ENCODE data around the gene ARL8A. TPM values are rescaled to one million over a fixed set of nuclear protein-coding genes. Genes with fewer than 3 reads are reported as not detected.
"Not testable (repeated sequence)": the region's sequence is repeated elsewhere in the genome, so short reads cannot be mapped to it uniquely, and the experiment has no call there.

The ARL8A gene
- polyA plus RNA-seq, 1 donor: 38.9 TPM

DNA sequence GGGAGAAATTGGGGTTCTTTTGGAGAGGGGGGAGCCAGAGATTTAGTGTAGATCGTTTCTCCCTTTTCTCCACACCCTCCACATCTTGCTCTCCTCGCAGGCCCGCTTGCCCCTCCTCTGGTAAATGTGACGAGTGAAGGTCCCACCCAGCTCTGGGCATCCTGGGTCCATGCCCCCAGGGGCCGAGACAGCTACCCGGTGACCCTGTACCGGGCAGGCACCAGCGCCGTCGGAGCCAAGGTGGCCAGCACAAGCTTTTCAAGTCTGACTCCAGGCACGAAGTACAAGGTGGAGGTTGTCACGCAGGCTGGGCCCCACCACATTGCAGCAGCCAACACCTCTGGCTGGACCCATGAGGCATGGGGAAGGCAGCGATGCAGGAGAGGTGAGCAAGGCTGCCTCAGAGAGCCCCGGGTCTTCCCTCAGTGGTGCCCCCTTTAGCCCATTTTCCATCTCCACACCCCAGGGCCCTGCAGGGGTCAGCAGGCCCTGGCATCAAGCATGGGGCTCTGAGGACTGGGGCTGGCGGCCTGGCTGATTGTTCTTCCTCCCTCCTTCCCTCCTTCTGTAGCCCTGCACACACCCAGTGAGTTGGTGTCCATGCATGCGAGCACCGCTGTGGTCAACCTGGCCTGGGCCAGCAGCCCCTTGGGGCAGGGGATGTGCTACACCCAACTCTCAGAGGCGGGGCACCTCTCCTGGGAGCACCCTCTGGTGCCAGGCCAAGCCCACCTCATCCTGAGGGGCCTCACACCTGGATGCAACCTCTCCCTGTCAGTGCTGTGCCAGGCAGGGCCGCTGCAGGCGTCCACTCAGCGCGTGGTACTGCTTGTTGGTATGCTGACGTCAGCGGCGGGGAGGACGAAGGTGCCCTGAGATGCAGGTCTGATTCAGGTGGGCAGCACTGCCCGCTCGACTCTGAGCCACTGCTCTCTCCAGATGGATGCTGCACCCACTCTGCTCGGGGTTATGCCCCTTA lies 32.7 kb upstream of the ARL8A start:
- DNase-seq: no peak

DNA sequence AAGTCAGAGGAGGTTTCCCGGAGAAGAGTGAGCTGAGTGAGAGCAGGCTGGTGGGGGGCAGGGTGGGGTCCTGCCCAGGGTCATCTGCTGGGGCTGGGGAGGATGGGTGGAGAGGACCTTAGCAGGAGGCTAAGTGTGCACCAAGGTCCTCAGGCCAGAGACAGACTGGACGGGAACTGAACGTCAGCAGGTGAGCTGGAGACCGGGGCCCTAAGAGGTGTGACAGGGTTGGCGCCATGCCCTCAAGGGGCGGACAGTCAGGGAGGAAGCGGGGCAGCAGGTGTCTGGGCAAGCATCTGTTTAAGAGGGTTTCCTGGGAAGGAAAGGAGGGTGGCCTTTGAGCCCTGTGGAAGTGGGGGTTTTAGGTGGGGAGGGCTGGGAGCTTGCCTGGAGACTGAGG lies 29.5 kb upstream of the ARL8A start:
- no peak for DNase-seq

DNA sequence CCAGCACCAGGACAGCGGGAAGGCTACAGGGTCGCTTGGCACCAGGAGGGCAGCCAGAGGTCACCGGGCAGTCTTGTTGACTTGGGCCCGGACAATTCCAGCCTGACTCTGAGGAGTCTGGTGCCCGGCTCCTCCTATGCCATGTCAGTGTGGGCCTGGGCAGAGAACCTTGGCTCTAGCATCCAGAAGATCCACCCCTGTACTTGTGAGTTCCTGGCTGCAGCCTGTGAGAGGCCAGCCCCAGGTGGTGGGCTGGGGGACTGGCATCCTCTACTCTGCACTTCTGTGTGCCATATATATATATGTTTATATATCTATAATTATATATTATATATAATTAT lies 27.4 kb upstream of the ARL8A start:
- DNase-seq: no peak

DNA sequence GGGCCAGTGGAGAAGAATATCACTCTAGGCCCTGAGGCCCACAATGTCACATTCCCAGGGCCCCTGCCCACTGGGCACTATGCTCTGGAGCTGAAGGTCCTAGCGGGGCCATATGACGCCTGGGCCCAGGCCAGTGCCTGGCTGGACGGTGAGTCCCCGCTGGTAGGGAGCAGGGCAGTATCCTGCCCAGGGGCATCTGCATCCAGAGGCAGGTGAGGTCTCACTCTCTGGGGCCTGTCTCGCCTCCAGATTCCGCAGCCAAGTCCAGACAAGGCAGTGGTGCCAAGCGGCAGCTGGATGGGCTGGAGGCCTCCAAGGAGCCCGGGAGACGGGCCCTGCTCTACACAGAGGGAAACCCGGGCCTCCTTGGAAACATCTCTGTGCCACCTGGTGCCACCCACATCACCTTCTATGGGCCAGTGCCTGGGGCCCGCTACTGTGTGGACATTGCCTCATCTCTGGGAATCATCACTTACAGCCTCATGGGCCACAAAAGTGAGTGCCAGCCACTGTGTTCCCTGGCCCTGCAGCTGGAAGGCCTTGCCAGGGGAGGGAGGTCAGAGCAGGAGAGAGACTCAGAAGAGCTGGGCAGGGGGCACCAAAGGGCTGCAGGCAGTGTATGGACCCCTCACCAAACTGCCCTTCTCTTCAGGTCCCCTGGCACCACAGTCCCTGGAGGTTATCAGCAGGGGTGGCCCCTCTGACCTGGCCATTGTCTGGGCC lies 26.9 kb upstream of the ARL8A start:
- DNase-seq: no peak

DNA sequence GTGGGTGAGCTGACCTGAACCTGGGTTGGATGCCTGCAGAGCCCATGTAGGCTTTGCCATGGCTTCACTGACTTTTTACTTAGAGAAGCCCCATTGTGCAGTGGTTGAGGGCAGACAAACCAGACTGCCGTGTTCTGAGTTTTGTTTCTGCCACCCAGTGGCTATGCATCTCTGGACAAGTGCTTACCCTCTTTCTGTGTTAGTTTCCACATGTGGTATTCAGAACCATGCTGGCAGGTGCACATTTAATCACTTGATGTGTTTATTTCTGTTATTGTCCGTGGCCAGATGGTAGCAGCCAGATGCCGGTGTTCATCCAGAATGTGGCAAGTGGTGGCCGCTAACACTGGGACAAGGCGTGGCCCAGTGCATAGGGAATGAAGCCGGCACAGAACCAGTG lies 26.2 kb upstream of the ARL8A start:
- DNase-seq: no peak

DNA sequence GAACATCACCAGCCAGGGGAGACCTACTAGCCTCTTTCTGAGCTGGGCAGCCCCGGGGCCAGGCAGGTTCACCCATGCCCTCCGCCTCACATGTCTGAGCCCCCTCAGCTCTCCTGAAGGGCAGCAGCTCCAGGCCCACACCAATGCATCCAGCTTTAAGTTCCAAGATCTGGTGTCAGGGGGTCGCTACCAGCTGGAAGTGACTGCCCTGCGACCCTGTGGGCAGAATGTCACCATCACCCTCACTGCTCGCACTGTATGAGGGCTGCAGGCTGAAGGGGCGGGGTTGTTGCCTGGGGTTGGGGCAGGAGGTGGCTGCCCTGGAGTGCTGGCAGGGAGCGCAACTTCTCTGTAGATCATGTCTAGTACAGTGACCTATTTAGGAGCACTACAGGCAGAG lies 24.3 kb upstream of the ARL8A start:
- DNase-seq: no peak

DNA sequence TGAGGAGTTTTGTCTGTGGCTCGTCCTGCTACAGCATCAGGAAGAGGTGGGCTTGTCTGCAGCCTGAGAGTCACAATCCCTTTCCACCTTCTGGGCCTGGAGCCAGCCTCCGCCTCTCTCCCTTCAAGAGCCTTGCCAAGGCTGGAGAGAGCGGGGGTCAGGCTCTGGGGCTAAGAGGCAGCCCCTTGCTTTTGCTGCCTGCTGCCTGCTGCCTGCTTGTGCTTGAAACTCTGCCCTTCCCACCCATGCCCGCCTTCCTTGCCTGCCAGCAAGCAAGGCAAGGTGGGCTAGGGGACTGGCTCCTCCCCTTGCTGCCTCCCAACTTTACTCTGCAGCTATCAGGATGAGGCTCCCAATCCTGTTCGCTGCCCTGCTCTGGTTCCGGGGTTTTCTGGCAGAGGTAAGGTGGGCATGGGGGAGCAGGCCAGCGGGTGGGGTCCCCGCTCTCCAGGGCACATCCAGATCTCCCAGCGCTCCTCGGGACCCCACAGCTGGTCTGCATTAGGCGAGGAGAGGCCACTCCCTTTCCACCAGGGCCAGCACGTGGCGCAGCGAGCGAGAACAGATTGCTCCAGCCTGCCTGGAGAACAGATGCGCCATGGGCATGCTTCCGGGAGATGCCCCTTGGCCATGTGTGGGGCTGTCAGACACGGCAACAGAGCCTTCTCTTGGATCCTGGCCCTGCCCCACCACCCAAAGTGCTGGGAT lies 23.3 kb upstream of the ARL8A start:
- DNase-seq: no peak

DNA sequence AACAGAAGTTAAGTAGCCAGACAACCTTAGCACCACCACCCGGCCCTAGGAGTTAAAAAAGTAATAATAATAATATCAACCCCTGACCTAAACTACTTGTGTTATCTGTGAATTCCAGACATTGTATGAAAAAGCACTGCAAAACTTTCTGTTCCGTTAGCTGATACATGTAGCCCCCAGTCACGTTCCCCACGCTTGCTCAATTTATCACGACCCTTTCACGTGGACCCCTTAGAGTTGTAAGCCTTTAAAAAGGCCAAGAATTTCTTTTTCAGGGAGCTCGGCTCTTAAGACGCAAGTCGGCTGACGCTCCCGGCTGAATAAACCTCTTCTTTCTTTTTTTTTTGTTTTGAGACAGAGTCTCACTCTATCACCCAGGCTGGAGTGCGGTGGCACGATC lies 22.5 kb upstream of the ARL8A start:
- not testable (repeated sequence) for DNase-seq

DNA sequence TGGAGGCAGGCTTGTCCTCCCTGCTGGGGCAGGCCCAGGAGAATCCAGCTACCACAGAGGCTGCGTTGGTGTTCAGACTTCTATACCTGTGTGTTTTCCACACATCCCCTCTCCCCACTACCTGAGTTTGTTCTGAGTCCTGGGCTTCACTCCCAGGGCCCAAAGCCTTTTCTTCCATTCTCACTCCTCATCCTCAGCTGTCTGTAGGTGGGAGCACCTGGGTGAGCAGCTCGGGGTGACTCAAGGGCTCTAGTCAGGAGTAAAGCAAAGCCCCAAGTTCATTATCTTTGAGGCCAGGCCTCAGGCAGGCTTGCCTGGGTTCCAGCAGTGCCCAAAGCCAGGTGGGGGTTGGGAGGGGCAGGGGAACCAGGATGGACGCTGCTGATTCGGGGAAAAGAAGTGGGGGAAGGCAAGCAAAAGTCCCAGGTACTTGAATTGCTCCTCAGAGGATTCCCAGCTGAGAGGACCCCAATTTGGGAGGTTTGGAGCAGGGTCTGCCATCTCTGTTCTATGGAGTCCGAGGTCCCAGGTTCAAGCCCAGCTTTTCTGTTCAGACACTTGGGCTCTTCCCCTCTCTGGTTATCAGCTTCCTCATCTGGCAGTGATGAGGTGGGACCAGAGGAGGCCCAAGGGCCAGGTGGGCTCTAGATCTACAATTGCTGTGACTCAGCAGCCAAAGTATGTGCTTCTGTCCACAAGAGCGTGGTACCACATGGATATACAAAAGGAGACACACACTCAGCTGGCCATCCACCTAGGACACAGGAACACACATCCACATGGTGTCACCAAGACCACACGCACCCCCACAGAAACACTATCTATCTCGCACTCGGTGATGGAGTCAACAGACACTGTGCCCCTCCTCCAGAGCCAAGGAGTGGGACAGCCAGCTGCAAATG lies 21.7 kb upstream of the ARL8A start:
- no peak for DNase-seq

DNA sequence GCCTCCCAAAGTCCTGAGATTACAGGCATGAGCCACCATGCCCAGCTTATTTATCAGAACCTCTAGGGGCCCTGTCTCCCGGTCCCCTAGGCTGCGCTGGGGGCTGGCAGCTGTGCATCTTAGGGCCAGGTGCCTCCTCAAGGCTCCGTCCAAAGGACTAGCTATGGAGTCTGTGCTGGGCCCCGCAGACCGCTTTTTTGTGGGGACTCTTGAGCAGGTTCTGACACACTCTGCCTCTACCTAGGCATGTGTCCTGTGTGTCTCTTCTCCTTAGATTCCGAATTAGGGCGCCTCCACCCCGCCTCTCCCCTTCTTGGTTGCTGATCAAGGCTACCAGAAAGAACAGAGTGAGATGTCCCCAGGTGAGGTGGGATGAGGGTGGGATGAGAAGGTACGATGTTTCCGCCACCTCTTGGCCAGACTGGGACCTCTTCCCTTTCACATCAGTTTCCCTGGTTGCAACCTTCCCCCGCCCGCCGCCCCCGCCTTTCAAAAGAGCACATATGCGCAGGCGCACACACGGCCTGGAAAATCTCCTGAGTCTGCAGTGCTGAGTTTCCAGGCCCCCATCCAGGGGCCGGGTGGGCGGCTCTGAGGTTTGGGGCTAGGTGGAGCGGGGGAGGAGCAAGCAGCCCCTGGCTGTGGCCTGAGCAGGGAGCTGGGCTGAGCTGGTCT lies 20.9 kb upstream of the ARL8A start:
- DNase-seq: no peak

DNA sequence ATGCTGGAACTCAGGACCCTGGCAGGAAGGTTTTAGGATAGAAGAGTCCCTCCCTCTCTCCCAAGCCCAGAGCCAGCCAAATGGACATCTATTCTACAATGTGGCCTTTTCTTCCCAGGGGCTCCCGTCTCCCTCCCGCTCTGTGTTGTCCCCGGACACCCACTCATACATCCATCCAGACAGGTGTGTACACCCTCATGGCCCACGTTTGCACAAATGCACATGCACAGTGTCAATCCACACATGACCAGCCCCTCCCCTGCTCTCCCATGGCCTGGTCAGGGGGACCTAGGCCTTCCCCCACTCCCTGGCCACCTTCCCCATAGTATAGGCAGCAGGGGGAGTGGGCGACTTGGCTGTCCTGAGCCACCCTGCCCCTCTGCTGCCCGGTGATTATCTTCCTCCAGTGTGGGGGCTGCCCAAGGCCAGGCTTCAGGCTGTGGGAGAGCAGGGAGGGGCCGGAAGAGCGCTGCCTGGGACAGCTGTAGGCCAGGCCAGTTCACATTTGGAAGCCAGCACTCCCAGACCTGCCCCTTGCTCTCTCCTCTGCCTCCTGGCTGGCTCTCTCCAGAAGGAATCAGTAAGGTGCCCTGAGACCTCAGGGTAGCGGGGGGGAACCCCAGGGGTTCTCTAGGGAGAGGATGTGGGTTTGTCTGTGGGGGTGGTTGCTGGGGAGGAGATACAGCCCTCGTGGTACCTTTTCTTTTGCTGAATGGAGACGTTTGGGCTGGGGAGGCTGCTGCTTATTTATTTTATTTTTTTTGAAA lies 19.9 kb upstream of the ARL8A start:
- no peak for DNase-seq

DNA sequence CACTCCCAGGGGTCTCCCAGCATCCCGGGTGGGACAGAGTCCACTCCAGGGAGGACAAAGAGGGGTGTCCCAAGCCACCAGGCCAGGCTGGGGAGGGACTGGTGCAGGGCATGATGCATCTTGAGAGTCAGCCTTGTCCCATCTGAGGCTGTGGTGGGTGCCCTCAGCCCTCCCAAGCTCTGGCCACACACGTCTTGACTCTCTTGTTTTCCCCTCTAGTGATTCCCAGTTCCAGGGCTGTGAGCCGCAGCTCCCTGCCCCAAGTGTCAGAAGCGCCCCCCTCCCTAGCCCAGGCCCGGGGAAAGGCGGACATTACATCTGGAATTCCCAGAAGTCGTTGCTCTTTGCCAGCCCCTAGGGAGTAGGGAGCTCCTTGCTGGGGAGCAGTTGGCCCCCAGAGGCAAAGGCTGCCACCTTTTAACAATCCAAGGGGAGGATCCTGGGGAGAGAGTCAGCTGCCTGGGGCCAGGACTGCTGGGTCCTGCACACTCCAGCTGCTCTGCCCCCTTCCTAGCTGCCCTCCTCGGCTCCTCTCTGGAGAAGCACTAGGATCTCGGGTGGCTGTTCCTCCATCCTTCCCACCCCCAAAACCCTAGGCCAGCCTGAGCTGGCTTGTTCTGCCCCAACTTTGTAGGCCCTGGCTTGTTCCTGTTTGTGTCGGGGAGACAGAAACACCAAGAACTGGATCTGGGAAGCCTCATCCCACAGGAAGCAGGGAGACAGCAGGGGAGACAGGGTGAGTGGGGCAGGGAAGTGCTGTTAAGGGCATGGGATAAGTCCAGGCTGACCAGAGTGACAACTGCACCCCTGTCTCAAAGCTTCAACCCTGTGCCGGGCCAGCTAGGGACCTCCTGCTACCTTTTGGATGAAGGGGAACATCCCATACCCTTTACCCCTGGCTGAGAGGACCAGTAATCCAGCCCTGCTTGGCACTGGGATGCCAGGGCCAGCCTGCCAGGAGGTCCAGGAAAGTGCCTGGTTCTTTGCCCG lies 19.0 kb upstream of the ARL8A start:
- no peak for DNase-seq

DNA sequence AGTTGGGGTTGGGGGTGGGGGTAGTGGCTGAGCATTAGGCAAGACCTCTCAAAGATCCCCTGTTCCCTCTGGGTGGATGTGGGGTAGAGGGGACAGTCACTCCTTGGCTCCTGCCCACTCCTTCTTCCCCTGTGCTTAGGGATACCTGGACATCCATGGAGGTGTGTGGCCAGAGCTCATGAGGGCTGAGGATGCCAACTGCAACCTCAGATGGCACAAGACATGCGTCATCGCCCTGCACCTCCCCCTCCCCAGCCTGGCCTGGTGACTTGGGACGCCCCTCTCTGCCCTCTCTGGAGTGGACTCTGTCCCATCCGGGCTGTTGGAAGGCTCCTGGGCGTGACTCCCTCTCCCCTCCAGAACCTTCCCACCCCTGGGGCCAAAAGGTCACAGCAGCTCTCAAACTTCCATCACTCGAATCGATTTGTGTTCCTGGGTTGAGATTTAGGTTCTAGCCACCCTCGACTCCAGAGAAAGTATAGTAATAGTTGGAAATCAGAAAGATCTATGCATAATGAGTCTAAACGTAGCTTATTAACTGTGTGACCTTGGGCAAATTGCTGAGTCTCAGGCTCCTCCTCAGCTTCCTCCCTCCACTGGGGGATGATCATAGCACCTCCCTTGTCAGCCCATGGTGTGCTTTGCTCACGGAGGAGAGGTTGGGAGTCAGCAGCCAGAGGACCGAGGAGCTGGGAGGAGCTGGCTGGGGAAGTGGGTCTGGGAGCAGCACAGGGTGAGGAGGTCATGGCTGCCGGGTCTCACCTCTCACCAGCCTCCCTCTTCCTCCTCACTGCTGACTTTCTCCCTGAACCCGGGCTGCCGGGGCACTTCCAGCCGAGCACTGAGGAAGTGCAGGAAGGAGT lies 18.1 kb upstream of the ARL8A start:
- no peak for DNase-seq

DNA sequence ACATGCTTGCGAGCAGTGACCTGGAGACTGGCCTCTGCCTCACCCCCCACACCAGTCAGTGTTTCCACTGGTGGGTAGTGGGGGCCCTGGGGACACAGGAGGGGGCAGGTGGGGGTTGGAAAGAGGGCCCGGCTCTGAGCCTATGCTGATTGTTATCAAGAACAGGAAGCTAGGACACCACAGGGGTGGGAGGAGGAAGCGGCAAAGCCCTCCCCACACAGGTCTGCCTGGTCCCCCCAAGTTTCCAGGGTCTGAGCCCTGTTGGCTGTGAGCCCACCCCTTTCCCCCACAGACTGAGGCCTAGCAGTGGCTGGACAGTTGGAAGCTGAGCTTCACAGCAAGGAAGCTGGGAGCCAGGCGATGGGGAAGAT lies 17.5 kb upstream of the ARL8A start:
- DNase-seq: no peak

DNA sequence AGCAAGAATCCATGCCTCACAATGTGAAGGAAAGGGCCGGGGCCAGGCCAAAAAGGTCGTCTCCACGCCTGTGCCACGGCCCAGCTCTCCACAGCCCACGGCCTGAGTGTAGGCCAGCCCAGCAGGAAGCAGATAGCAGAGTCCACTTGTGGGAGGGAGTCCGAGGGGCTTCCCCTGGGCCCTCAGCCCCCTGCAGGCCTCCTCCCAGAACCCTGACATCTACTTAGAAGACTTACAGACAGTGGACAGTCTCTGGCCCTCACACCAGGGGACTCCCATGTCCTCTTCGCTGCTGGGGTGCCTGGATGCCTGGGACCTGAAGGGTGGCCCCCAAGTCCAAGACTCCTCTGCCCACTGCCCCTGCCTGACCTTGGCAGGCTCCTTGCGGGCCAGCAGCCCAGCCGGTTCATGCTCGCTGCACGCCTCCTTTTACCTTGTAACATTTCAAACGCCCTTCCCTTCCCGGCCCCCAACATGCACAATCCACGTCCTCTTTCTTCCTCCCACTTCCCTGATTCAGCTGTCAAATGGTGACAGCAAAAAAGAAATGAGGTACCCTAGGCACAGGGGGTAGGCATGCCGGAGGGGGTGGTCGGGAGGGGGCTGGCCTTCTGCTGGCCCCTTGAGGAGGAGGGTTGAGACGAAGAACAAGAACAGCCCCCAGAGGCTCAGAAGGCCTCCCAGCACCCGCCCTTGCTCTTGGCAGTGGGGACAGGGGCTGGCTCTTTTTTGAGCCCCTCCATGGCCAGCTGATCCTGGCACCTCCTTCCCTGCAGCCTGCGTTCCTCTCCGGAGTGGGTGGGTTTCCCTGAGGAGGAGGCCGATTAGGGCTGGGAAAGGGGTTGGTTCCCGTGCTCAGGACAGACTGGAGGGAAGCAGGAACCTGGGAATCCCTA lies 16.9 kb upstream of the ARL8A start:
- no peak for DNase-seq

DNA sequence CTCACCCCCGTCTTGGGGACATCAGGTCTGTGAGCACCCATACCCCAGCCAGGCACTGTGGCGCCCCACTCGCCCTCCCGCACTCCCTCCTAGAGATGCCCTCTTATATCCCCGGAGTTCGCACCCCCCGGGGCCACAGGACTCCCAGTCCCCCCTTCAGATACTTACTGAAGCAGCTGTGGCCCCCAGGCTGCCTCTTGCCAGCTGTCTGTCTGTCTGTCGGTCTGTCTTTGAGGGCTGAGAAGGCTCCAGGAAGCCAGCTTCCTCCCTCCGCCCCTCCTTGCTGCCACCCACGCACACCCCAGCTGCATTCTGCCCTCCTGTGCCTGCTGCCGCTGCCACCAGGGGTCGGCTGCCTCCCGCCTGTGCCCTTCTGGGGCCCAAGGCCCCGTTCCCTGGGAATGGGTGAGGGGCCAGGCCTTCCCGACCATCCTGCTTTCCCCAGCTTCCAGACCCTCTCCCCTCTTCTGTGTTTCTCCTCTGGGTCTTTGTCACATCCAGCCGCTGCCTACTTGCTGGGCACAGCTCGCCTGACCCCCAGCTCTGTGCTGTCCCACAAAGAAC lies 15.9 kb upstream of the ARL8A start, which contains the start of gene PTPN7:
PTPN7 (minus strand) TSS at position 226 of the 564 bp plus-strand sequence. CDS start 1,200 bp downstream, outside the sequence.
- no peak for DNase-seq
